Stimulated activated CD8-positive, alpha-beta memory T cell treated with anti-CD3 and anti-CD28 coated beads, Interleukin-7, amount 100 ng/mL, for 48 hours (primary cell): Measurements from ENCODE around the gene PNMA8C.
"Not testable (repeated sequence)": the region's sequence is repeated elsewhere in the genome, so short reads cannot be mapped to it uniquely, and the experiment has no call there.

Experiments
- DNase-seq, 2 donors: peaks; one replicate each; pipeline ENCODE4 v3.0.0-alpha.2; 2020; ENCODE audit warnings: low read depth in 1 of 2; ENCODE audit errors: extremely low read depth in 1 of 2

Gene PNMA8C

DNA sequence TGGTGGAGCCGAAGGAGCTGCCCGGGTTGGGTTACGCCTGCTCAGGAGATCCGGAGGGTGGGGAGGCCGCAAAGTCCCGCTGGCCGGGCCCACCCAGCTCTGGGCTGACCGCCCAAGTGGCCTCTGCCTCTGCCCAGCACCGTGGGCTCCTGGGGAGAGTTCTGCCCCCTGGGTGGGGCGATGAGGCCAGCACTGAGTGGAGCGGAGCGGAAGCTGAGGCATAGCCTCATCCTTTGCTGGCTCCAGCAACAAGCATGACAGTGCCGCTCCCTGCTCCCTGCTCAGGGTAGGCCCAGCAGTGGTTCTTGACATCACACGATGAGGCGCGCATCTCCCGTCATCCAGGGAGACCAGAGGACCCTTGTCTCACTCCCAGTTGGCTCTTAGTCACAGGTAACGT is 37.9 kb downstream of the PNMA8C start:
- DNase-seq = no peak

DNA sequence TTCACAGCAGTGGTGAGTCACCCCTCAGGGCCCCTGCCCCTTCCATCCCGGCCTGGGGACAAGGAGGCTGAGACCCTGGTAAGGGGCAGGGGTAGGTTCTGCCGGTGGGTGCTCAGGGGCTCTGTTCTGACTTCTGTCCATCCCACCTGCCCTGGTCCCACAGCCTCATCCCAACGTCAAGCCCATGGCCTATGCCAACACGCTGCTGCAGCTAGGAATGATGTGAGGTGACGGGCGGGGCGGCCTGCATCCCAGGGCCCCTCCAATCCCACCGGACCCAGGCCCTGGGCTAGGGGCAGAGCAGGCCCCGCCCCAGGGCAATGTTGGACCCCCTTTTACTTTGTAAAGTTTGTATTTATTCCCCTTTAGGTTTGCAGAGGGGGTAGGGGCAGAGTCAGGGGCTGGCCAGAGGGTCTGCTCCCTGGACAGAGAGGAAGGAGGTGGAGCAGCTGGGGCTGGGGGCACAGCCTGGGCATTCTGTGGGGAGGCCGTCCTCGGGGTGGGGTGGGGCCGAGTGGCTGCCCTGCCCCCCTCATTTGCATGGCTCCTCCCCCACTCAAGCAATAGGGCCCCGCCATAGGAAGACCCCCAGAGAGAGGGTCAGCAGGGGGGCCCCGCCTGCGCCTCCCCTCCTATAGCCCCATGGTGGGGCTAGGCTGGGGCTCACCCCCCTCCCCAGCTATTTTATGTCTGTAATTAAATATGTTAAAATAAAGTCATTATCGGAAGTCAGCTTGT is 38.4 kb downstream of the PNMA8C start:
- no peak for DNase-seq

- DNase-seq = no peak
Observed at GRCh38 chr19:46388311-46389095, 40.2 kb downstream of the PNMA8C start.

DNA sequence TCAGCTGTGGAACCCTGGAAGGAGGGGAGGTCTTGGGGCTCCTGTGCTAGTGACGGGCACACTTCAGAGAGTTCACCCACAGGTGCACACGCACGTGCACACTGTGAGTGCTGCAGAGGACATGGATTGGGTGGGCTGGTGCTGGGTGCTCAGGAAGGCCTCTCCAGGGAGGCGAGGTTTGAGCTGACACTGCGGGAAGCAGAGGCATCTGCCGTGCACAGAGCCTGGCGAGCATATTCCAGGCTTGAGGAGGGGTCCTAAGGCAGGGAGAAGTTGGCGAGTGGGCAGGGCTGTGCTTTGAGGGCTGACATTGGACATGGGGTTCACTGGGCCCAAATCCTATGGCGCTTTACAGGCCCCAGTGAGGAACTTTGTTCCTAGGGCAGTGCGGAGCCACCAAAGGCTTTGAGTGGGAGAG is 41.0 kb downstream of the PNMA8C start:
- no peak for DNase-seq

DNA sequence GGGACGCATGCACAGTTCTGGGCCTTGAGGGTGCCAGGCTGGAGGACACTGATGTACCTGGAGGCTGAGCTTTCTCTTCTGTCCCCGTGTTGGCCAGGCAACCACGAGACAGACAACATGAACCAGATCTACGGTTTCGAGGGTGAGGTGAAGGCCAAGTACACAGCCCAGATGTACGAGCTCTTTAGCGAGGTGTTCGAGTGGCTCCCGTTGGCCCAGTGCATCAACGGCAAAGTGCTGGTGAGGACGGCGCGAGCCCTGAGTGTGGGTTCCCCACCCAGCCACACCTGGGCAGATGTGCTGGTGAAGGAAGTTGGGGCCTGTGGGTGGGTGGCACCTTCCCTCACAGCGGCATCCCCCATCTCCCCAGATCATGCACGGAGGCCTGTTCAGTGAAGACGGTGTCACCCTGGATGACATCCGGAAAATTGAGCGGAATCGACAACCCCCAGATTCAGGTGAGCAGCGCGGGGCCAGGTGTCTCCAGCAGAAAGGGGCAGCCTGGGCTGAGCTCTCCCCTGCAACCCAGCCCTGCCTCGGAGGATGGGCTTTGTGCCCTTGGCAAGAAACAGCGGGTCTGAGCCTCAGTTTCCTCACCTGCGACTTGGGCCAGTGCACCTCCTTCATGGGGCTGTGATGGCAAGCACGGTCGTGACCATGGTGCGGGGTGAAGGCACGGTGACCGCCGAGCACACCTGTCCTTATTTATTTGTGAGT is 41.6 kb downstream of the PNMA8C start:
- DNase-seq = no peak

DNA sequence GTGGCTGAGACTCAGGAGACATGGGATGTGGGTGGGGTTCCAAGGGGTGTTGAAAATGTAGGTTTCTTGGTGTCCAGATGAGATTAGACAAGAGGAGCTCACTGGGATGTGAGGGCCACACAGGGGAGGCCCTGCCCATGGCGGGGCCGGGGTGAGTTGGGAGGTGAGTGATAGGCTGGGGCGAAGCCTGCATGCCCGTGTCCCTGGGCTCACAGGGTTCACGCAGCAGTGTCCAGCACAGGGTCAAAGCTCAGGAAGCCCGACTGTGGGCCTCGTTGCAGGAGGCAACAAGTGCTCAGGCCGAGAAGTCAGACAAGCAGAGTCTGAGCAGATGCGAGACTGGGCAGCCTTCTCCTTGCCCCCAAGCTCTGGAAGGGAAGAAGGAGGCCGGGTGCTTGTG is 42.6 kb downstream of the PNMA8C start:
- no peak for DNase-seq

DNA sequence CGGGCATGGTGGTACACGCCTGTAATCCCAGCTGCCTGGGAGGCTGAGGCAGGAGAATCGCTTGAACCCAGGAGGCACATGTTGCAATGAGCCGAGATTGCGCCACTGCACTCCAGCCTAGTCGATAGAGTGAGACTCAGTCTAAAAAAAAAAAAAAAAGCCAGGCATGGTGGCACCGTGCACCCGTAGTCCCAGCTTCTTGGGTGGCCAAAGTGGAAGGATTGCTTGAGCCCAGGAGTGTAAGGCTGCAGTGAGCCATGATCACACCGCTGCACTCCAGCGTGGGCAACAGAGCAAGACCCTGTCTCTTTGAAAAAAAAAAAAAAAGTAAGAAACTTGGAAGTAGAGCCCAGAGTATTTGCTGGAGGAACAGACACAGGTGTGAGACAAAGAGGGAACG is 43.1 kb downstream of the PNMA8C start:
- DNase-seq = no peak

DNA sequence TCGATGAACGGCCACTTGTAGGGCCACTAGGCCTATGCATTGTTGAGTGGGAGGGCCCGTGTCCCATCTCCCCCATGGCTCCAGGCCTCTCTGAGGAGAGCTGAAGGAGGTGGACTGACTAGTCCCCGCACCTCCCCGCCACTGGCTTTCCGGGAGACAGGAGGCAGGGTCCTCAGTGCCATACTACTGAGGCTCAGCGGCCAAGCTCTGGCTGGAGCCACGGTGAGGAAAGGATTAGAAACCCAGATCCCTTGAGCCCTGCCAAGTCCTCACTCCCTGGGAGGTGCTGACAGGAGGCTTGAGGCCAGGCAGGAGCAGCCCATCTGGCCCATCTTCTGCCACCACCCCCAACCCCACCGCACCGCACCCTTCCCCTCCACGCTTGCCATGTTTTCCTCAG is 44.3 kb downstream of the PNMA8C start:
- no peak for DNase-seq

DNA sequence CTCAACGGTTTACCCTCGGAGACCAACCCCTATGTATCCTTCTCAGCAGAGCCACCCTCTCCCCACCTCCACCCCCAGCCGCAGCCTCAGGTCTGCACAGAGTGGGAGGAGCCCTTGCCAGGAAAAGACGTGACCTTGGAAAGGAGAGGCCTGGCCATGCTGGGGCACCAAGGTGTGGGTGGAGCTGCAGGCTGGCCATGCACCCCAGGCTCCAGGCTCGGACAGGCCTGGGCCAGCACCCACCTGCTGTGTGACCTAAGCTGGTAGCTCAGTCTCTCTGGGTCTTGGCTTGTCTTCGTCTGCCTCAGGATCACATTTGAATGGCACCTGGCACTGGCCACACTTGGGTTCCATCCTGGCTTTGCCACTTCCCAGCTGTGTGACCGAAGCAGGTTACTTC is 44.9 kb downstream of the PNMA8C start:
- no peak for DNase-seq

- DNase-seq = no peak
Observed at GRCh38 chr19:46383171-46383815, 45.4 kb downstream of the PNMA8C start.

- no peak for DNase-seq
Observed at GRCh38 chr19:46381756-46382345, 46.9 kb downstream of the PNMA8C start.

DNA sequence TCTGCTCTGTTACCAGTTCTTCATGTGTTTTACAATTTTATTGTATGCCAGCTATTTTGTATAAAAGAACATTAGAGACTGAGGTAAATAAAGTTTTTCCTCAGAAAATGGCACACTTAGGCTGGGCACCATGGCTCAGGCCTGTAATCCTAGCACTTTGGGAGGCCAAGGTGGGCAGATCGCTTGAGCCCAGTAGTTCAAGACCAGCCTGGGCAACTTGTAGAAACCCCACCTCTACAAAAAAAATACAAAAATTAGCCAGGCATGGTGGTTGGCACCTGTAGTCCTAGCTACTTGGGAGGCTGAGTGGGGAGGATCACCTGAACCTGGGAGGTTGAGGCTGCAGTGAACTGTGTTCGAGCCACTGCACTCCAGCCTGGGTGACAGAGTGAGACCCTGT is 47.4 kb downstream of the PNMA8C start:
- no peak for DNase-seq

DNA sequence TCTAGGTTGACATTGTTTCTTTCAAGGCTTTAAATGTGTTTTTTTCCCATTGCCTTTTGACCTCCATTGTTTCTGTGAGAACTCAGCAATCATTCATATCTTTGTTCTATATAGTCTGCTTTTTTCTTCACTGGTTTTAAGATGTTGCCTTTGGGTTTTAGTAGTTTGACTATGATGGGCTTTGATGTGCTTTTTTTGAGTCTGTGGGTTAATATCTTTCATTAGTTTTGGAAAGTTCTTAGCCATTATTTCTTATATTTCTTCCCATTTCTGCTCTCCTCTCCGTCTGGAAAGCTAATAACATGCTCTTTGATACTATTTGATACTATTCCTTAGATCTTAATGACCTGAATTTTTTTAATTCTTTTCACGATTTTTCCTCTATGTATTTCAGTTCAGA is 48.0 kb downstream of the PNMA8C start:
- DNase-seq = no peak

- no peak for DNase-seq
Observed at GRCh38 chr19:46378268-46378667, 50.5 kb downstream of the PNMA8C start.

DNA sequence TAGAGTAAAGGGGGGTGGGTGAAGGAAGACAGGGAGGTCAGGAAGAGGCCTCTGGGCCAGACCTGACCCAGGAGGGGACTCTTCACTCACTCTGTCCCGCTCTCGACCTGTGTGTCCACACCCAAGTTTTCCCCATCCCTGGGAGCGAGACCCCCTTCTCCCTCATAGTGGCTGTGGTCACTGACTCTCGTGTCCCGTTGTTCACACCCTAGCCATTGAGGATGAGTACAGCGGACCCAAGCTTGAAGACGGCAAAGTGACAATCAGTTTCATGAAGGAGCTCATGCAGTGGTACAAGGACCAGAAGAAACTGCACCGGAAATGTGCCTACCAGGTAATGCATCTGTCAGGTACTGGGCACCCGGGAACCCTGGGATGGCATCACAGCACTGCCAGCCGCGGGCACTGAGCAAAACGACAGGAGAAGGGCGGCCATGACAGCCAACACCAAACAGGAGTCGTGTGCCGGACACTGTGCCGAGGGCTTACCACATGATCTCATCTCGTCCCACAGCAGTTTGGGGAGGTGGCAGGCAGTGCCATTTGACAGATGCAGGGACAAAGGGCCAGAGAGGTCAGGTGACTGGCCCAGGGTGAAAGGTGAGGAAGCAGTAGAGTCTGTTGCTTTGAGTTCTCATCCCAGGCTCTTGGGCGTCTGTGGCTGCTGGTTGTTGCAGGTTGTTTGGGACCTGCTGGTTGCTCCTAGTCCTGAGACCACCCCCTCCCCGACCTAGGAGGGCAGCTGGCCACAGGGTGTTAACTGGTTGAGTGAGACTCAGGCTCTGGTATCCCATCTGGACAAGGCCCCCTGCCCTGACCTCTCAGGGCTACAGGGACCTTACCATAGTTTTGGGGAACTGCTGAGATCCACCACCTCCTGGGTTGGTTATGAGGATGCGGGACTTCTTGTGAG is 52.2 kb downstream of the PNMA8C start:
- DNase-seq = no peak

DNA sequence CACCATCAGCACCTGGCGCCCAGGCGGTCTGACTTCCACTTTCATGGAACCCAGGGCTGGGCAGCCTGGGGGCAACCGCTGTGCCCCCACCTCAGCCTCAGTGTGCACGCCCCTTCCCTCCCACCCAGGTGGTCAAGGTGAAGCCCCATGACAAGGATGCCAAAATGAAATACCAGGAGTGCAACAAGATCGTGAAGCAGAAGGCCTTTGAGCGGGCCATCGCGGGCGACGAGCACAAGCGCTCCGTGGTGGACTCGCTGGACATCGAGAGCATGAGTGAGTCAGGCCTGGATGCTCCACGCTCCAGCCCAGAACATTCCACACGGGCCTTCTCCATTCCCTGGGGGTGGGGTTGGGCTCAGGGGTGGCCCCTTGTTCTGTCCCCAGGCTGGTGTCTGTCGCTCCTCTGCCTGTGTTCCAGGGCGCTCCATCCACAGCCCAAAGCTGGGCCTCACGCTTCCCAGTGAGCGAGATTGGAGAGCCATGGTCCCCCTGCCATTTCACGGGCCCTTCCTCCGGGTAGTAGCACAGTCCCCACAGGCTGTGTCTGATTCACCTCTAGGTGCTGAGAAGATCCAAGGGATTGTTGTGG is 53.2 kb downstream of the PNMA8C start:
- DNase-seq = not testable (repeated sequence)
